LNCaP clone FGC (cell line): ENCODE data around the gene MRPL32.

ENCODE experiments used
- DNase-seq: peaks from one replicate; pipeline ENCODE4 v3.0.0-alpha.2; 2011; ENCODE audit warnings: low read depth
- H3K4me3 ChIP-seq: 2 replicates; pipeline ENCODE4 v1.5.1; 2011; ENCODE audit warnings: mild to moderate bottlenecking, low read depth, low read length, control low read depth
- TF ChIP-seq, protein P1 (sequence below): IDR thresholded peaks from 2 replicates; pipeline ENCODE4 v1.5.1; 2012; ENCODE audit warnings: mild to moderate bottlenecking; ENCODE audit not compliant: control insufficient read depth, insufficient read depth; ENCODE audit errors: extremely low read depth

The MRPL32 gene

GRCh38 chr7:42914009-42914408, 18.2 kb upstream of the MRPL32 start:
- TF ChIP-seq, protein P1, sequence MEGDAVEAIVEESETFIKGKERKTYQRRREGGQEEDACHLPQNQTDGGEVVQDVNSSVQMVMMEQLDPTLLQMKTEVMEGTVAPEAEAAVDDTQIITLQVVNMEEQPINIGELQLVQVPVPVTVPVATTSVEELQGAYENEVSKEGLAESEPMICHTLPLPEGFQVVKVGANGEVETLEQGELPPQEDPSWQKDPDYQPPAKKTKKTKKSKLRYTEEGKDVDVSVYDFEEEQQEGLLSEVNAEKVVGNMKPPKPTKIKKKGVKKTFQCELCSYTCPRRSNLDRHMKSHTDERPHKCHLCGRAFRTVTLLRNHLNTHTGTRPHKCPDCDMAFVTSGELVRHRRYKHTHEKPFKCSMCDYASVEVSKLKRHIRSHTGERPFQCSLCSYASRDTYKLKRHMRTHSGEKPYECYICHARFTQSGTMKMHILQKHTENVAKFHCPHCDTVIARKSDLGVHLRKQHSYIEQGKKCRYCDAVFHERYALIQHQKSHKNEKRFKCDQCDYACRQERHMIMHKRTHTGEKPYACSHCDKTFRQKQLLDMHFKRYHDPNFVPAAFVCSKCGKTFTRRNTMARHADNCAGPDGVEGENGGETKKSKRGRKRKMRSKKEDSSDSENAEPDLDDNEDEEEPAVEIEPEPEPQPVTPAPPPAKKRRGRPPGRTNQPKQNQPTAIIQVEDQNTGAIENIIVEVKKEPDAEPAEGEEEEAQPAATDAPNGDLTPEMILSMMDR, result no peak
- H3K4me3 ChIP-seq, result no peak overlapping the region

DNA sequence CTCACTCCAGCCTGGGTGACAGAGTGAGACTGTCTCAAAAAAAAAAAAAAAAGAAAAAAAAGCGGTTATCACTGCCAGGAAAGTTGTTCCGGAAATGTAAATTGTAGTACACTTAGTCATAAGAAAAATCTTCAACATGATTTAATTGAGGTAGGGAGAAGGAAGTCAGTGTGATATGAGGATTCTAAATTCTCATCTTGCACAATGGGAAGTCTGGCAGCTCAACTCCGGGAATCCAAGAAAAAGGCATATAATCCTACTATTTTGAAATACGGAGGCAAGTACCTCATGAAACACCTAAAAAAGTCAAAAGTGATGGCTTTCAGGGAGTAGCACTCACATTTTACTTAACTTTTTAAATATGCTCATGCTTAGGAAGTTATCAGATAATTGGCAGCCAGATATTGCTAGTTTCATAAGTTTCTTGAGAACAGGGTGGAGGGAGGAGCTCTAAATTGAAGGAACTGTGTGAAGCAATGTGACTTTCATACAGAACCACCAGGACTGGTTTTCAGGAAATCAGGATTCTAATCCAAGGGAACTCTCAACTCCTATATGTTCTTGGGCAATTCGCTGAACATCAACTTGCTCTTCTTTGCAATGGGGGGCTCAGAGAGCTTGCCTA, 17.6 kb upstream of the MRPL32 start:
- no peak for DNase-seq
- no peak overlapping the region for H3K4me3 ChIP-seq
- TF ChIP-seq, protein P1, result no peak

More at GRCh38 chr7:42914009-42914408, 18.2 kb upstream of the MRPL32 start:
- no peak for DNase-seq

DNA sequence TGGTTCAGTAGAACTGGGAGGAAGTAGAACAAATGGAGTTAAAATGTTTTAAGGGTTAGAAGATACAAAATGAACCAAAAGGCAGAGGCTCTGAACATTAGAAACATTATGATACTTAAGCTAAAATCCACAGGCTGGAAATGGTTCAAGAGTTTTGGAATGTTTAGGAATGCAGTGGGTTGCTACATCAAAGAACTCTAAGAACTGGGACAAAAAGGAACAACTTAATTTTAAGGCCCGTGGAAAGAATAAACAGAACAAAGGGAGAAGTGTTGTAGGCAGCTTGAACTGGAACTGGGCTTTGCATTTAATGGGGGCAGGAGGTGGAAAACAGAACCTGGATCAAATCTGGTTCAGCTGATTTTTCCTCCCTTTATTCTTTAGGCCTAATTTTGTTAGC, 16.8 kb upstream of the MRPL32 start:
- TF ChIP-seq, protein P1, result no peak
- no peak for DNase-seq
- H3K4me3 ChIP-seq, result no peak overlapping the region

- no peak for DNase-seq
- H3K4me3 ChIP-seq, result no peak overlapping the region
- TF ChIP-seq, protein P1, result no peak
These were observed 10.0 kb upstream of the MRPL32 start for GRCh38 chr7:42922017-42922753.

GRCh38 chr7:42924223-42924838, 7.8 kb upstream of the MRPL32 start:
- TF ChIP-seq, protein P1, result no peak
- no peak overlapping the region for H3K4me3 ChIP-seq
- peak; percentile 28 for DNase-seq

- TF ChIP-seq, protein P1, result no peak
- no peak overlapping the region for H3K4me3 ChIP-seq
- no peak for DNase-seq
These were observed 6.5 kb upstream of the MRPL32 start for GRCh38 chr7:42925630-42926029.
